Stimulated activated CD8-positive, alpha-beta memory T cell treated with anti-CD3 and anti-CD28 coated beads, Interleukin-7, amount 100 ng/mL, for 4 hours (primary cell): ENCODE data around the gene OR10J1.
"Not testable (repeated sequence)": the region's sequence is repeated elsewhere in the genome, so short reads cannot be mapped to it uniquely, and the experiment has no call there.

Experiments
- DNase-seq, 2 donors: peaks; one replicate each; pipeline ENCODE4 v3.0.0-alpha.2; 2020; ENCODE audit warnings: low read depth in 2 of 2

The OR10J1 gene

GRCh38 chr1:159439422-159439821 is at the start of gene OR10J1:
TSS of gene OR10J1 (plus strand) at chr1:159439722. CDS start at chr1:159439792, 70 bp downstream.
- DNase-seq: no peak

GRCh38 chr1:159406821-159407220 is 32.7 kb upstream of the OR10J1 start:
- DNase-seq: no peak

GRCh38 chr1:159408862-159409400 is 30.6 kb upstream of the OR10J1 start:
- no peak for DNase-seq

GRCh38 chr1:159421821-159422220 is 17.7 kb upstream of the OR10J1 start:
- DNase-seq: no peak

GRCh38 chr1:159428536-159428935 is 11.0 kb upstream of the OR10J1 start:
- no peak for DNase-seq

- DNase-seq: no peak
Observed at GRCh38 chr1:159429074-159429861, 10.3 kb upstream of the OR10J1 start.

GRCh38 chr1:159430985-159431384 is 8.5 kb upstream of the OR10J1 start:
- DNase-seq: no peak

GRCh38 chr1:159431904-159432303 is 7.6 kb upstream of the OR10J1 start, which contains the start of gene OR10J4:
TSS of gene OR10J4 (plus strand) at chr1:159432204.
- no peak for DNase-seq

- DNase-seq: no peak
Observed at GRCh38 chr1:159436469-159436868, 3.1 kb upstream of the OR10J1 start.

GRCh38 chr1:159441360-159441759 is 1.8 kb downstream of the OR10J1 start:
- DNase-seq: no peak

- no peak for DNase-seq
Observed at GRCh38 chr1:159442428-159442827, 2.9 kb downstream of the OR10J1 start.

- no peak for DNase-seq
Observed at GRCh38 chr1:159443066-159443750, 3.7 kb downstream of the OR10J1 start.

- DNase-seq: no peak
Observed at GRCh38 chr1:159444511-159444910, 5.0 kb downstream of the OR10J1 start.

GRCh38 chr1:159448181-159448580 is 8.7 kb downstream of the OR10J1 start:
- no peak for DNase-seq

- not testable (repeated sequence) for DNase-seq
Observed at GRCh38 chr1:159449605-159450004, 10.1 kb downstream of the OR10J1 start.

GRCh38 chr1:159459551-159459950 is 20.0 kb downstream of the OR10J1 start:
- DNase-seq: no peak

GRCh38 chr1:159465191-159465603 is 25.7 kb downstream of the OR10J1 start:
- DNase-seq: no peak

GRCh38 chr1:159468321-159468720 is 28.8 kb downstream of the OR10J1 start:
- DNase-seq: no peak

GRCh38 chr1:159469921-159470533 is 30.5 kb downstream of the OR10J1 start:
- DNase-seq: no peak

- no peak for DNase-seq
Observed at GRCh38 chr1:159473335-159473734, 33.8 kb downstream of the OR10J1 start.

- DNase-seq: no peak
Observed at GRCh38 chr1:159474926-159475325, 35.4 kb downstream of the OR10J1 start.

GRCh38 chr1:159483501-159483900 is 44.0 kb downstream of the OR10J1 start:
- DNase-seq: no peak
